Transverse colon (tissue), 3 donors: Measurements from ENCODE around the gene CCDC71.

ENCODE experiments used
- CTCF ChIP-seq, 5 experiments: fragments of 200-600 bp in 3 of 5; fragments of 450-650 bp in 2 of 5; sonication (generic) in 3 of 5; IDR thresholded peaks; 1 replicate in 2 of 5; 2 replicates in 3 of 5; pipeline ENCODE4 v1.5.1; 2016 to 2017; ENCODE audit warnings: antibody characterized with exemption in 5 of 5, inconsistent platforms in 3 of 5, mild to moderate bottlenecking in 2 of 5, moderate library complexity in 1 of 5
- EP300 ChIP-seq: sonication (generic); formaldehyde crosslinking; IDR thresholded peaks from one replicate; pipeline ENCODE4 v1.6.1; 2017; ENCODE audit warnings: antibody characterized with exemption, low read depth
- POLR2A ChIP-seq: fragments of 450-650 bp; IDR thresholded peaks from one replicate; pipeline ENCODE4 v1.6.1; 2016; ENCODE audit warnings: antibody characterized with exemption, mild to moderate bottlenecking, moderate library complexity

DNA sequence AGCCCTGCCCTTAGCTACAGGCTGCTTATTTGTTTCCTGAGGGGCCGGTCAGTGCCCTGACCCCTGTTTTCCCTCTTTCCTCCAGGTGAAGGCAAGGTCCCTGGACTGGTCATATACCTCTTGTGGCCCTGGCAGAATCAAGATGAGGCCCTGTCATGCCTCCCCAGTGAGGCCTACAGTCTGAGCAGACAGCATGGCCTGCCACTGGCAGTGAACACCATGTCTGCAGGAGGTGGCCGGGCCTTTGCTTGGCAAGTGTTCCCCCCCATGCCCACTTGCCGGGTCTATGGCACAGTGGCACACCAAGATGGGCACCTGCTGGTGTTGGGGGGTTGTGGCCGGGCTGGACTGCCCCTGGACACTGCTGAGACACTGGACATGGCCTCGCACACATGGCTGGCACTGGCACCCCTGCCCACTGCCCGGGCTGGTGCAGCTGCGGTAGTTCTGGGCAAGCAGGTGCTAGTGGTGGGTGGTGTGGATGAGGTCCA is 6.5 kb upstream of the CCDC71 start:
- TF ChIP-seq POLR2A, result no peak
- TF ChIP-seq EP300, result no peak
- no peak for TF ChIP-seq CTCF (IDR thresholded peaks at IDR 0.05)
